K562 (cell line): ENCODE data around the gene SLC2A13. TPM values are rescaled to one million over a fixed set of nuclear protein-coding genes. Genes with fewer than 3 reads are reported as not detected.

Source experiments
- ATAC-seq: fragments of 200-7000 bp; cut with Tn5 transposase; 3 replicates; pipeline ENCODE4 v1.9.1; 2020; ENCODE audit warnings: moderate library complexity
- BruUV-seq: library from RNA; stranded (reverse); fragments of 400-500 nt; replicated peaks from 2 replicates; lab custom pipeline; 2021; lab: Mats Ljungman, UMichigan
- CTCF ChIA-PET: fragments of 300-600 bp; formaldehyde crosslinking; extraction: SDS; loops from one replicate; lab custom pipeline; 2021; ENCODE audit warnings: low intra/inter-chr PET ratio; lab: Yijun Ruan, JAX
- POLR2A ChIA-PET: fragments of 300-600, 350-650 bp; sonication (Branson Sonifier 250); formaldehyde crosslinking; extraction: SDS; loops from one replicate; lab custom pipeline; 2021; ENCODE audit warnings: antibody characterized with exemption, inconsistent platforms; lab: Yijun Ruan, JAX
- DNase-seq, 4 experiments: peaks; one replicate each; pipeline versions ENCODE4 v3.0.0 to v3.0.0-alpha.2; 2011 to 2018; ENCODE audit warnings: low spot score in 3 of 4, mixed read lengths in 3 of 4; ENCODE audit errors: extremely low read depth in 1 of 4
- FAIRE-seq: peaks from 2 replicates; lab custom pipeline; 2011; peaks lifted over from hg19 to GRCh38; lab: Jason Lieb, UNC
- H2AFZ ChIP-seq: 2 replicates; pipeline ENCODE4 v1.6.0; 2011; ENCODE audit warnings: low read depth, low read length, control low read depth, inconsistent platforms
- H3K27ac ChIP-seq: fragments of 200-600 bp; 3 replicates; pipeline ENCODE4 v1.8.0; 2011; ENCODE audit warnings: low read depth, mild to moderate bottlenecking, control low read depth, inconsistent platforms, low read length, moderate library complexity, mixed read lengths; ENCODE audit errors: extremely low read depth
- H3K27me3 ChIP-seq, 2 experiments: fragments of 300-600 bp in 1 of 2; 2 replicates in 1 of 2; 3 replicates in 1 of 2; pipeline versions ENCODE4 v1.6.0 to v1.8.0; 2011; ENCODE audit warnings: inconsistent platforms in 2 of 2, low read length in 2 of 2, mild to moderate bottlenecking in 1 of 2, mixed read lengths in 1 of 2, moderate library complexity in 1 of 2; ENCODE audit not compliant: control insufficient read depth in 2 of 2, insufficient read depth in 2 of 2
- H3K36me3 ChIP-seq: fragments of 300-600 bp; 3 replicates; pipeline ENCODE4 v1.8.0; 2011; ENCODE audit warnings: mild to moderate bottlenecking, low read length, inconsistent platforms; ENCODE audit not compliant: control insufficient read depth, insufficient read depth
- H3K4me1 ChIP-seq, 2 experiments: fragments of 200-600 bp in 1 of 2; replicated peaks in 1 of 2; 2 replicates in 1 of 2; 3 replicates in 1 of 2; pipeline versions ENCODE4 v1.5.1 to v1.8.0; 2011; ENCODE audit warnings: inconsistent platforms in 2 of 2, low read length in 2 of 2, mild to moderate bottlenecking in 1 of 2, mixed read lengths in 1 of 2, moderate library complexity in 1 of 2; ENCODE audit not compliant: control insufficient read depth in 2 of 2, insufficient read depth in 2 of 2
- H3K4me2 ChIP-seq: 2 replicates; pipeline ENCODE4 v1.6.1; 2011; ENCODE audit warnings: low read length, control low read depth, inconsistent platforms, mixed read lengths; ENCODE audit not compliant: insufficient read depth
- H3K4me3 ChIP-seq: fragments of 200-600 bp; sonication (generic), shearing (Covaris generic); 2 replicates; pipeline ENCODE4 v1.5.1; 2016; ENCODE audit warnings: control low read depth, inconsistent platforms
- H3K79me2 ChIP-seq: fragments of 200-600 bp; 3 replicates; pipeline ENCODE4 v1.8.0; 2011; ENCODE audit warnings: low read length, inconsistent platforms; ENCODE audit not compliant: control insufficient read depth, insufficient read depth
- H3K9ac ChIP-seq, 2 experiments: 2 replicates each; pipeline versions ENCODE4 v1.6.0 to v1.6.1; 2011; ENCODE audit warnings: low read depth in 2 of 2, low read length in 2 of 2, control low read depth in 1 of 2, inconsistent platforms in 1 of 2, mild to moderate bottlenecking in 1 of 2, mixed read lengths in 1 of 2; ENCODE audit not compliant: insufficient read depth in 1 of 2
- H3K9me1 ChIP-seq: one replicate; pipeline ENCODE4 v1.6.0; 2011; ENCODE audit warnings: inconsistent platforms, mild to moderate bottlenecking, low read length, moderate library complexity; ENCODE audit not compliant: control insufficient read depth, insufficient read depth
- H3K9me3 ChIP-seq: replicated peaks from 2 replicates; pipeline ENCODE4 v1.5.1; 2011; ENCODE audit warnings: low read depth, low read length, inconsistent platforms; ENCODE audit not compliant: control insufficient read depth, insufficient read depth
- H4K20me1 ChIP-seq: replicated peaks from 2 replicates; pipeline ENCODE4 v1.6.1; 2011; ENCODE audit warnings: low read length, inconsistent platforms, mixed read lengths; ENCODE audit not compliant: control insufficient read depth, insufficient read depth
- COPS2 ChIP-seq: fragments of 450-650 bp; conservative IDR thresholded peaks from 2 replicates; pipeline ENCODE4 v1.6.1; 2016; ENCODE audit warnings: mild to moderate bottlenecking, moderate library complexity
- E2F5 ChIP-seq: sonication (generic); formaldehyde crosslinking; IDR thresholded peaks from 2 replicates; pipeline ENCODE4 v1.8.0; 2022; ENCODE audit warnings: mild to moderate bottlenecking, missing genetic modification reagents
- HDAC3 ChIP-seq: fragments of 450-650 bp; IDR thresholded peaks from 2 replicates; pipeline ENCODE4 v1.6.1; 2018; ENCODE audit warnings: borderline replicate concordance, mild to moderate bottlenecking, moderate library complexity; ENCODE audit not compliant: partially characterized antibody
- MAZ ChIP-seq, 2 experiments: fragments of 450-650 bp in 1 of 2; sonication (generic) in 1 of 2; formaldehyde crosslinking; IDR thresholded peaks in 1 of 2; conservative IDR thresholded peaks in 1 of 2; 2 replicates each; pipeline versions ENCODE4 v1.4.0 to v1.5.0; 2020; ENCODE audit warnings: mild to moderate bottlenecking in 1 of 2, missing genetic modification reagents in 1 of 2
- MCM2 ChIP-seq: fragments of 450-650 bp; IDR thresholded peaks from 2 replicates; pipeline ENCODE4 v1.6.1; 2017; ENCODE audit warnings: low read depth, mild to moderate bottlenecking
- SMARCA4 ChIP-seq: fragments of 450-650 bp; IDR thresholded peaks from 2 replicates; pipeline ENCODE4 v1.6.1; 2016
- STAT5A ChIP-seq: IDR thresholded peaks from 2 replicates; pipeline ENCODE4 v1.6.1; 2012; ENCODE audit warnings: low read length, inconsistent platforms, borderline replicate concordance
- TRIM24 ChIP-seq, 2 experiments: fragments of 450-650 bp; IDR thresholded peaks; 2 replicates each; pipeline ENCODE4 v1.6.1; 2016
- ZNF584 ChIP-seq: fragments of 200-800 bp; sonication (Bioruptor generic); IDR thresholded peaks from 2 replicates; pipeline ENCODE4 v1.6.1; 2016; ENCODE audit warnings: low read depth, mild to moderate bottlenecking, missing genetic modification characterization, missing compliant biosample characterization
- ZNF696 ChIP-seq: fragments of 250-450 bp; sonication (Bioruptor Pico); conservative IDR thresholded peaks from 2 replicates; pipeline ENCODE4 v1.4.0; 2020; ENCODE audit warnings: mild to moderate bottlenecking, moderate library complexity
- whole genome bisulfite sequencing: fragments of 100-300 bp; shearing (Covaris generic); methylation state at CpG from one replicate; pipeline ENCODE4 v1.1.6; 2016; ENCODE audit warnings: low coverage, mixed read lengths; ENCODE audit not compliant: insufficient coverage; ENCODE audit errors: missing lambda C conversion rate; 5-methylcytosine and 5-hydroxymethylcytosine counted together
- in situ Hi-C: fragments of 300-500 bp; cut with MboI; formaldehyde crosslinking; loops from 4 replicates; pipeline ENCODE4 v1.15.0; 2018; ENCODE audit warnings: inconsistent platforms, mixed read lengths
- intact Hi-C: fragments of 100-400 bp; cut with micrococcal nuclease; formaldehyde crosslinking; loops from 2 replicates; pipeline ENCODE4 v1.14.2; 2022
- polyA plus RNA-seq, 8 experiments: library from polyadenylated mRNA; depleted of rRNA in 4 of 8; stranded (reverse) in 5 of 8; unstranded in 3 of 8; fragments of >200 nt; fragmentation: Nextera tagmentation in 2 of 8; fragmentation: Illumina TruSeq in 1 of 8; extraction: Ambion mirVana in 2 of 8; extraction: Trizol in 1 of 8; gene quantifications; 2 replicates each; pipeline versions ENCODE4 v1.2.1 to v1.2.3, GENCODE V29; 2011 to 2014; ENCODE audit warnings: inconsistent platforms in 1 of 8, missing spikeins in 1 of 8
- total RNA-seq, 7 experiments: library from RNA; depleted of rRNA in 6 of 7; stranded (reverse); fragments of >200 nt in 6 of 7; fragmentation: Illumina TruSeq in 2 of 7; extraction: Trizol in 2 of 7; gene quantifications; 2 replicates each; pipeline versions ENCODE4 v1.2.1 to v1.2.3, GENCODE V29; 2011 to 2021; ENCODE audit warnings: low replicate concordance in 1 of 7

The SLC2A13 gene
- total and polyA plus RNA-seq, 9 of the 15 experiments (the other 6 are each of a cell fraction or from before 2014, with no cell fraction given) = 1.7 to 12.4 (median 9.0) TPM

DNA sequence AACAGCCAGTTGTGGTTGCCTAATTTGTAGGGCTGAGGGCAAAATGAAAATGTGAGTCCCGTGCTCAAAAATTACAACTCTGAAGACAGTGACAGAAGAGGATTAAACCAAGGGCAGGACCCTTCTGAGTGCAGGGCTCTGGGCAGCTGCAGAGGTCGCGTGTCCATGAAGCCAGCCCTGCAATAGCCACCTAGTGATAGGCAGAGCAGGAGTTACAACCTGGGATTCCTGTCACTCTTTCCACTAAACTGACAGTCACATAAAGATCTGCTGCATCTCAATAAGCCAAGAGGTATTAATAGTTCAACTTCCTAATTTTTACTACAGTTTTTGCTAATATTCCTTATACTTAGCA is 94.1 kb downstream of the SLC2A13 start:
- Histone ChIP-seq H3K9me1 (no peaks in the 10 kb centered on the region), H3K4me3 (no peak overlapping the region), H3K9ac (no peak overlapping the region), H4K20me1 (no peaks in the 10 kb centered on the region), H3K4me2 (no peak overlapping the region), H3K9me3 (no peaks in the 10 kb centered on the region), H3K27me3 (no peaks in the 10 kb centered on the region), H3K79me2 (no peaks in the 10 kb centered on the region), H3K4me1 (no peaks in the 10 kb centered on the region), H3K27ac (no peak overlapping the region), H3K36me3 (no peaks in the 10 kb centered on the region), H2AFZ (no peak overlapping the region; the same call in 1 of the 2 replicates)
- ChIA-PET POLR2A (interaction anchor here (0.8 to 1.1 kb wide), 2 partner anchors 92 to 317 kb away, joined by 3 to 7 read pairs; no protein-coding TSS in a partner anchor), CTCF (interaction anchor here (0.6 to 2.8 kb wide), 2 partner anchors 41 to 96 kb away, joined by 4 to 30 read pairs; no protein-coding TSS in a partner anchor)
- no TSS peak for BruUV-seq
- no peak for TF ChIP-seq COPS2
- TF ChIP-seq HDAC3 = no peak
- TF ChIP-seq MAZ (CRISPR knock-in tag; conservative IDR thresholded peaks at IDR 0.05 in 1 of 2, IDR thresholded peaks at IDR 0.05 in 1 of 2) = no peak
- no peak for TF ChIP-seq STAT5A
- no peak for TF ChIP-seq ZNF584
- no peak for TF ChIP-seq MCM2
- no peak for TF ChIP-seq E2F5 (CRISPR knock-in tag)
- no peak for TF ChIP-seq TRIM24 (IDR thresholded peaks at IDR 0.05)
- TF ChIP-seq ZNF696 (CRISPR knock-in tag) = no peak
- TF ChIP-seq SMARCA4 = no peak
- 64% methylated on average over 3 of the region's 3 CpGs for WGBS
- DNase-seq (no peak), ATAC-seq (peak; percentile 56), FAIRE-seq (no peak)
- in situ Hi-C loops = loop anchor here (10.0 kb wide), 1 partner anchor 93 kb away; the partner anchor contains the start of gene SLC2A13
- intact Hi-C loops = loop anchor here (1.0 kb wide), 1 partner anchor 96 kb away; no protein-coding TSS in a partner anchor
